GM12874 (cell line): ENCODE results near the gene NDFIP2.

Experiments
- CTCF ChIP-seq: IDR thresholded peaks from 2 replicates; pipeline ENCODE4 v1.5.1; 2011; ENCODE audit warnings: low read depth, mild to moderate bottlenecking, control low read depth, low read length, moderate library complexity; ENCODE audit not compliant: insufficient read depth

Gene NDFIP2

GRCh38 chr13:79548902-79549301 is 67.9 kb downstream of the NDFIP2 start:
- TF ChIP-seq CTCF: no peak

GRCh38 chr13:79549355-79550106 is 68.6 kb downstream of the NDFIP2 start:
- no peak for TF ChIP-seq CTCF

GRCh38 chr13:79557666-79558065 is 76.7 kb downstream of the NDFIP2 start:
- no peak for TF ChIP-seq CTCF

GRCh38 chr13:79560954-79561353 is 80.0 kb downstream of the NDFIP2 start:
- TF ChIP-seq CTCF: no peak

- TF ChIP-seq CTCF: no peak
Measured at GRCh38 chr13:79562557-79562956, 81.6 kb downstream of the NDFIP2 start.

- TF ChIP-seq CTCF: no peak
Measured at GRCh38 chr13:79566118-79566517, 85.2 kb downstream of the NDFIP2 start.

- no peak for TF ChIP-seq CTCF
Measured at GRCh38 chr13:79571147-79571546, 90.2 kb downstream of the NDFIP2 start.
